ENCODE data around the gene CEACAM19. TPM values are rescaled to one million over a fixed set of nuclear protein-coding genes. Genes with fewer than 3 reads are reported as not detected.

Gene CEACAM19
- total RNA-seq, 1 experiment from 2014 or later, result 3.5 TPM

DNA sequence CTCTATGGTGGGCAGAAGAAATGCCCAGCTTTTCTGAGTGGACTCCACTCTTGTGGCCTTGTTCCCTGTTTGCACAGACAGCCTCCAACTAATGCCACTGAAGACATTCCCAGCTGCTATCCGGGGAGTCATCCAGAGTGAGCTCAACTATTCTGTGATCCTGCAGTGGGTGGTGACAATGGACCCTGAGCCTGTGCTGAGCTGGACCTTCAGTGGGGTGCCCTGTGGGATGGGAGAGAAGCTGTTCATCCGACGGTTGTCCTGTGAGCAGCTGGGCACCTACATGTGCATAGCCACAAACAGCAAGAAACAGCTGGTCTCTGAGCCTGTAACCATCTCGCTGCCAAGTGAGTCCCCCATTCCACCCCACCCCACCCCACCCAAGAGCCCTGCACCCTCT is 47.7 kb upstream of the CEACAM19 start:
- H3K9me3 ChIP-seq (ENCODE audit: control insufficient read depth, low read depth, low read length), result no peaks in the 10 kb centered on the region
- Mint-ChIP-seq H3K4me1 (peaks cover 0 to 4% of the 10 kb centered on the region in 2 experiments; a peak in 1 of 4 replicates), H3K27me3 (ENCODE audit: low read depth) (peaks cover 2% of the 10 kb centered on the region), H3K9me3 (no peaks in the 10 kb centered on the region), H3K36me3 (ENCODE audit: insufficient read depth in 1 of 3, low read depth in 3 of 3) (peaks cover 0 to 6% (median 0%) of the 10 kb centered on the region in 3 experiments; a peak in 2 of 7 replicates), H3K27ac (no peak overlapping the region), H3K4me3 (no peak overlapping the region)
- H3K14ac ChIP-seq (ENCODE audit: insufficient read depth, low read length), result no peak overlapping the region
- H3K4ac ChIP-seq (ENCODE audit: low read depth, low read length), result no peak overlapping the region
- no peak overlapping the region for H4K91ac ChIP-seq (ENCODE audit: insufficient read length, low read depth, low read length)
- no peaks in the 10 kb centered on the region for H3K79me2 ChIP-seq (ENCODE audit: insufficient read depth, low read length)
- no peaks in the 10 kb centered on the region for H3K27me3 ChIP-seq (ENCODE audit: insufficient read depth, low read length)
- H3K23ac ChIP-seq (ENCODE audit: insufficient read length, low read depth, low read length), result no peak overlapping the region
- no peak overlapping the region for H2AFZ ChIP-seq (ENCODE audit: low read length)
- H3K4me1 ChIP-seq (ENCODE audit: insufficient read depth, low read length), result no peaks in the 10 kb centered on the region
- no peak overlapping the region for H3K27ac ChIP-seq (ENCODE audit: insufficient read length, low read depth, low read length)
- H4K8ac ChIP-seq (replicated peaks; ENCODE audit: insufficient read length, low read depth, low read length), result no peak overlapping the region
- H3K79me1 ChIP-seq (ENCODE audit: insufficient read depth, low read depth, low read length, poor library complexity, severe bottlenecking), result no peaks in the 10 kb centered on the region
- H3K4me2 ChIP-seq (ENCODE audit: insufficient read depth, insufficient read length, low read length), result no peak overlapping the region
- no peak overlapping the region for H2BK120ac ChIP-seq (ENCODE audit: low read depth, low read length, poor library complexity, severe bottlenecking)
- H3K23me2 ChIP-seq (ENCODE audit: insufficient read length, low read depth, low read length, poor library complexity, severe bottlenecking), result no peaks in the 10 kb centered on the region
- H4K5ac ChIP-seq (ENCODE audit: insufficient read length, low read depth, low read length), result no peak overlapping the region
- WGBS (ENCODE audit: extremely low coverage, insufficient read length, low lambda C conversion rate), result no CpG with 5 or more reads among the region's 4 CpGs
- no peak overlapping the region for H3K18ac ChIP-seq (ENCODE audit: insufficient read length, low read depth, low read length)
- TF ChIP-seq CTCF (conservative IDR thresholded peaks at IDR 0.05), result no peak
- H3K56ac ChIP-seq (ENCODE audit: insufficient read length, low read depth, low read length), result no peak overlapping the region
- no peak overlapping the region for H2BK12ac ChIP-seq (ENCODE audit: insufficient read length, low read depth, low read length)
- H2AK5ac ChIP-seq (ENCODE audit: insufficient read length, low read length), result no peak overlapping the region
- H2BK20ac ChIP-seq (ENCODE audit: low read depth, low read length, poor library complexity, severe bottlenecking), result no peak overlapping the region
- H3K9ac ChIP-seq (ENCODE audit: extremely low read depth, insufficient read length, low read length), result no peak overlapping the region
- H2BK5ac ChIP-seq (ENCODE audit: insufficient read length, low read length), result no peak overlapping the region
- no peak for DNase-seq
- H3T11ph ChIP-seq (ENCODE audit: low read length), result no peak overlapping the region
- H2BK15ac ChIP-seq (ENCODE audit: low read depth, low read length), result no peak overlapping the region
- no peaks in the 10 kb centered on the region for H4K20me1 ChIP-seq (ENCODE audit: control insufficient read depth, insufficient read depth, insufficient read length)
